Esophagus muscularis mucosa (tissue), 4 donors: ENCODE measurements around the gene VDAC2.

Experiments used
- EP300 ChIP-seq: sonication (generic); formaldehyde crosslinking; IDR thresholded peaks from one replicate; pipeline ENCODE4 v1.6.1; 2017; ENCODE audit warnings: antibody characterized with exemption
- POLR2A ChIP-seq: fragments of 450-650 bp; IDR thresholded peaks from one replicate; pipeline ENCODE4 v1.6.1; 2017; ENCODE audit warnings: antibody characterized with exemption, moderate library complexity, mild to moderate bottlenecking, low read depth
- POLR2AphosphoS5 ChIP-seq, 2 donors: sonication (generic); formaldehyde crosslinking; IDR thresholded peaks; one replicate each; pipeline ENCODE4 v1.6.1; 2017; ENCODE audit warnings: antibody characterized with exemption in 2 of 2
- TF ChIP-seq, protein P1 (sequence below), 3 experiments: fragments of 200-600 bp in 2 of 3; fragments of 450-650 bp in 1 of 3; sonication (generic) in 2 of 3; IDR thresholded peaks; one replicate each; pipeline ENCODE4 v1.5.1; 2017 to 2019; ENCODE audit warnings: antibody characterized with exemption in 3 of 3, mild to moderate bottlenecking in 2 of 3, moderate library complexity in 1 of 3

DNA sequence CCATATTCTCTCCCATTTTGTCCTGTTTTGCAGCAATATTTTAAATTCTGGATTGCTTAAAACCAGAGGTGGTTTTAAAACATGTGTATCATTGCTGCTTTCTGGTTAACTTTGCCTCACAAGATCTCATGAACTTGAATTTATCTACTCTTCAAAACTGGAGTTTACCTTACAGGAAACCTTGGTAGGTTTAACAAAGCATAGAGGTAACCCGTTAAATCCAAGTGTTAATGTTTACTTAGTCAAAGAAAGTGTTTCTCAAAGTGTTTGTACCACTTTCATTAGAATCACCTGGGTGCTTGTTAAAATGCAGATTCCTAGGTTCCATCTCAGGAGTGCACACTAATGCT, 44.0 kb upstream of the VDAC2 start:
- TF ChIP-seq, protein P1, sequence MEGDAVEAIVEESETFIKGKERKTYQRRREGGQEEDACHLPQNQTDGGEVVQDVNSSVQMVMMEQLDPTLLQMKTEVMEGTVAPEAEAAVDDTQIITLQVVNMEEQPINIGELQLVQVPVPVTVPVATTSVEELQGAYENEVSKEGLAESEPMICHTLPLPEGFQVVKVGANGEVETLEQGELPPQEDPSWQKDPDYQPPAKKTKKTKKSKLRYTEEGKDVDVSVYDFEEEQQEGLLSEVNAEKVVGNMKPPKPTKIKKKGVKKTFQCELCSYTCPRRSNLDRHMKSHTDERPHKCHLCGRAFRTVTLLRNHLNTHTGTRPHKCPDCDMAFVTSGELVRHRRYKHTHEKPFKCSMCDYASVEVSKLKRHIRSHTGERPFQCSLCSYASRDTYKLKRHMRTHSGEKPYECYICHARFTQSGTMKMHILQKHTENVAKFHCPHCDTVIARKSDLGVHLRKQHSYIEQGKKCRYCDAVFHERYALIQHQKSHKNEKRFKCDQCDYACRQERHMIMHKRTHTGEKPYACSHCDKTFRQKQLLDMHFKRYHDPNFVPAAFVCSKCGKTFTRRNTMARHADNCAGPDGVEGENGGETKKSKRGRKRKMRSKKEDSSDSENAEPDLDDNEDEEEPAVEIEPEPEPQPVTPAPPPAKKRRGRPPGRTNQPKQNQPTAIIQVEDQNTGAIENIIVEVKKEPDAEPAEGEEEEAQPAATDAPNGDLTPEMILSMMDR (IDR thresholded peaks at IDR 0.05) = no peak
- no peak for TF ChIP-seq POLR2AphosphoS5 (IDR thresholded peaks at IDR 0.05)
- TF ChIP-seq EP300 = no peak
- TF ChIP-seq POLR2A = no peak
